ENCODE data around the gene NUMA1. TPM values are rescaled to one million over a fixed set of nuclear protein-coding genes. Genes with fewer than 3 reads are reported as not detected.

NUMA1 gene
- total RNA-seq = 132 and 185 TPM in 2 replicates

GRCh38 chr11:72080326-72081183 lies at the start of gene NUMA1, which contains the start of gene LRRC51:
NUMA1 (minus strand) TSS chr11:72080542; CDS start chr11:72035943, 44,599 bp downstream.
LRRC51 (plus strand) TSS chr11:72080850; CDS start chr11:72089084, 8,234 bp downstream.

GRCh38 chr11:72112143-72112977 lies 32.0 kb upstream of the NUMA1 start, which contains the start of gene ANAPC15:
ANAPC15 (minus strand) TSS chr11:72112695; CDS start chr11:72111276, 1,419 bp downstream.

GRCh38 chr11:72105888-72106287 lies 25.5 kb upstream of the NUMA1 start, which contains the start of gene TOMT:
TOMT (plus strand) TSS chr11:72105924; CDS start chr11:72105952, 28 bp downstream.

GRCh38 chr11:72102946-72103753 lies 22.8 kb upstream of the NUMA1 start, which contains the start of gene LAMTOR1:
LAMTOR1 (minus strand) TSS chr11:72103297; CDS start chr11:72103224, 73 bp downstream.

GRCh38 chr11:71998649-71999310 lies 81.6 kb downstream of the NUMA1 start, which contains the start of gene IL18BP:
IL18BP (plus strand) TSS chr11:71998909; CDS start chr11:71999985, 1,076 bp downstream.

Small RNA genes lying within 50 kb of the gene (small RNA-seq; reads per million reads assigned to genes)
- 0.10 reads per million for gene MIR3165 (ENCODE audit: low replicate concordance)
- gene RNU6-72P (ENCODE audit: low replicate concordance) = not detected

Other genes starting within 250 kb of the NUMA1 start
- not detected in 2 replicates for gene DEFB108B, start 247.3 kb downstream of the NUMA1 start, total RNA-seq
- not detected in 2 replicates for gene DEFB131B, start 202.1 kb downstream of the NUMA1 start, total RNA-seq
- gene XNDC1N, start 151.9 kb downstream of the NUMA1 start, total RNA-seq = 9.2 and 13.9 TPM in 2 replicates
- gene RNF121, start 151.5 kb downstream of the NUMA1 start, total RNA-seq = 37.4 and 47.2 TPM in 2 replicates
- gene IL18BP, start 81.6 kb downstream of the NUMA1 start, total RNA-seq = 3.3 and 3.7 TPM in 2 replicates
- gene LRRC51, start 308 bp upstream of the NUMA1 start, total RNA-seq = 3.7 and 5.3 TPM in 2 replicates
- 132 and 155 TPM in 2 replicates for gene LAMTOR1, start 22.8 kb upstream of the NUMA1 start, total RNA-seq
- gene TOMT, start 25.4 kb upstream of the NUMA1 start, total RNA-seq = not detected in 2 replicates
- gene ANAPC15, start 32.2 kb upstream of the NUMA1 start, total RNA-seq = 25.5 and 43.1 TPM in 2 replicates
- gene FOLR3, start 55.2 kb upstream of the NUMA1 start, total RNA-seq = 2.1 TPM in 1 of 2 replicates, not detected in the other
- not detected in 2 replicates for gene FOLR1, start 111.6 kb upstream of the NUMA1 start, total RNA-seq
- not detected in 2 replicates for gene FOLR2, start 136.3 kb upstream of the NUMA1 start, total RNA-seq
- gene INPPL1, start 144.2 kb upstream of the NUMA1 start, total RNA-seq = 92.4 and 138 TPM in 2 replicates
- not detected in 2 replicates for gene PHOX2A, start 163.6 kb upstream of the NUMA1 start, total RNA-seq

All from placental pericyte (primary cell).